ENCODE data around the gene UMAD1. TPM values are rescaled to one million over a fixed set of nuclear protein-coding genes. Genes with fewer than 3 reads are reported as not detected.

UMAD1 gene
- total and polyA plus RNA-seq, 2 of the 13 experiments (the other 11 are each of a cell fraction or from before 2014, with no cell fraction given): 16.8 to 17.6 TPM

DNA sequence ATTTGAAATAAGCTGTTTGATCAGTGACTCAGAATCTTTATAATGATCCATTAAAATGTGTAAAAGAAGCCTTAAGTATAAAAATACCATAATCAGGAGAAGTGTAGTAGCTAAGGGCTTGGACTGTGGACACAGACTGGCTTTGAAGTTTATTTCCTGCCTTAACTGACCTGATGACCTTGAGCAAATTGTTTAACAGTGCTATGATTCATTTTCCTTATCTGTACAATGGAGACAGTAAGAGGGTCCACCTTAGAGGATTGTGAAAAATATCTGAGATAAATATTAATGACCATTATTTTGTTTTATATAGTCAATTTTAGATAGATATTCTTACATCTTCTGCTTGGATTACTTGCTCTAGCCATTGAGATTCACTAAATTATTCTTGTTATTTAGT is 91.2 kb downstream of the UMAD1 start (continued):
- TF ChIP-seq NR2F1 (CRISPR knock-in tag; IDR thresholded peaks at IDR 0.05): peak; percentile 80 to 92
- TF ChIP-seq GABPA (IDR thresholded peaks at IDR 0.05; ENCODE audit: low read depth, low read length): no peak
- TF ChIP-seq GABPA (CRISPR knock-in tag; IDR thresholded peaks at IDR 0.05; ENCODE audit: low read depth): peak; percentile 19; the same call in 1 of the 2 replicates
- no peak for TF ChIP-seq ZNF558 (CRISPR knock-in tag; IDR thresholded peaks at IDR 0.05; ENCODE audit: borderline replicate concordance)
- TF ChIP-seq, protein P1, sequence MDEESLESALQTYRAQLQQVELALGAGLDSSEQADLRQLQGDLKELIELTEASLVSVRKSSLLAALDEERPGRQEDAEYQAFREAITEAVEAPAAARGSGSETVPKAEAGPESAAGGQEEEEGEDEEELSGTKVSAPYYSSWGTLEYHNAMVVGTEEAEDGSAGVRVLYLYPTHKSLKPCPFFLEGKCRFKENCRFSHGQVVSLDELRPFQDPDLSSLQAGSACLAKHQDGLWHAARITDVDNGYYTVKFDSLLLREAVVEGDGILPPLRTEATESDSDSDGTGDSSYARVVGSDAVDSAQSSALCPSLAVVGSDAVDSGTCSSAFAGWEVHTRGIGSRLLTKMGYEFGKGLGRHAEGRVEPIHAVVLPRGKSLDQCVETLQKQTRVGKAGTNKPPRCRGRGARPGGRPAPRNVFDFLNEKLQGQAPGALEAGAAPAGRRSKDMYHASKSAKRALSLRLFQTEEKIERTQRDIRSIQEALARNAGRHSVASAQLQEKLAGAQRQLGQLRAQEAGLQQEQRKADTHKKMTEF (CRISPR knock-in tag; IDR thresholded peaks at IDR 0.05): 0 out of 2 replicates have a peak, but pooled peaks have one; percentile 52
- 0 out of 2 replicates have a peak, but pooled peaks have one; percentile 15 for TF ChIP-seq RERE (CRISPR knock-in tag; IDR thresholded peaks at IDR 0.05; ENCODE audit: low read depth)
- peak; percentile 25 for TF ChIP-seq SKI (IDR thresholded peaks at IDR 0.05; ENCODE audit: partially characterized antibody)
- peak; percentile 80 for TF ChIP-seq PAXIP1 (CRISPR knock-in tag; conservative IDR thresholded peaks at IDR 0.05)
- TF ChIP-seq SATB2 (CRISPR knock-in tag; IDR thresholded peaks at IDR 0.05): 0 out of 2 replicates have a peak, but pooled peaks have one; percentile 89
- TF ChIP-seq, protein P2, sequence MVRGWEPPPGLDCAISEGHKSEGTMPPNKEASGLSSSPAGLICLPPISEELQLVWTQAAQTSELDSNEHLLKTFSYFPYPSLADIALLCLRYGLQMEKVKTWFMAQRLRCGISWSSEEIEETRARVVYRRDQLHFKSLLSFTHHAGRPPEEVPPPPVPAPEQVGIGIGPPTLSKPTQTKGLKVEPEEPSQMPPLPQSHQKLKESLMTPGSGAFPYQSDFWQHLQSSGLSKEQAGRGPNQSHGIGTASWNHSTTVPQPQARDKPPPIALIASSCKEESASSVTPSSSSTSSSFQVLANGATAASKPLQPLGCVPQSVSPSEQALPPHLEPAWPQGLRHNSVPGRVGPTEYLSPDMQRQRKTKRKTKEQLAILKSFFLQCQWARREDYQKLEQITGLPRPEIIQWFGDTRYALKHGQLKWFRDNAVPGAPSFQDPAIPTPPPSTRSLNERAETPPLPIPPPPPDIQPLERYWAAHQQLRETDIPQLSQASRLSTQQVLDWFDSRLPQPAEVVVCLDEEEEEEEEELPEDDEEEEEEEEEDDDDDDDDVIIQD (CRISPR knock-in tag; IDR thresholded peaks at IDR 0.05; ENCODE audit: low read depth): peak; percentile 92
- peak; percentile 79; the same call in 1 of the 2 replicates for TF ChIP-seq ARID3A (IDR thresholded peaks at IDR 0.05; ENCODE audit: low read depth, low read length)
- TF ChIP-seq FOXJ3 (CRISPR knock-in tag; IDR thresholded peaks at IDR 0.05; ENCODE audit: borderline replicate concordance): peak; percentile 41; the same call in 1 of the 2 replicates
- peak; percentile 81; the same call in 1 of the 2 replicates for TF ChIP-seq ISL2 (CRISPR knock-in tag; IDR thresholded peaks at IDR 0.05)
- TF ChIP-seq ZFP41 (CRISPR knock-in tag; IDR thresholded peaks at IDR 0.05; ENCODE audit: borderline replicate concordance): no peak
- no peak for TF ChIP-seq ZNF264 (CRISPR knock-in tag; IDR thresholded peaks at IDR 0.05)
- peak; percentile 25; the same call in 1 of the 2 replicates for TF ChIP-seq GATA4 (IDR thresholded peaks at IDR 0.05; ENCODE audit: borderline replicate concordance, low read depth)
